Measurements from ENCODE around the gene OR2M5. TPM values are rescaled to one million over a fixed set of nuclear protein-coding genes. Genes with fewer than 3 reads are reported as not detected.

OR2M5 gene
- total and polyA plus RNA-seq, 10 of the 15 experiments (the other 5 are each of a cell fraction or from before 2014, with no cell fraction given), result not detected

GRCh38 chr1:248189026-248189425 lies 44.1 kb downstream of the OR2M5 start:
- Histone ChIP-seq H2AFZ (ENCODE audit: control insufficient read depth, low read depth, low read length) (no peak overlapping the region), H3K4me3 (no peak overlapping the region), H3K9ac (ENCODE audit: control insufficient read depth, insufficient read depth, low read length) (no peak overlapping the region), H3K4me2 (ENCODE audit: control insufficient read depth, insufficient read depth) (no peak overlapping the region), H3K36me3 (ENCODE audit: control insufficient read depth in 2 of 2, insufficient read depth in 2 of 2, low read length in 1 of 2) (no peaks in the 10 kb centered on the region), H3K9me3 (replicated peaks; ENCODE audit: control insufficient read depth, insufficient read depth, low read length) (no peaks in the 10 kb centered on the region), H3K4me1 (ENCODE audit: control insufficient read depth, insufficient read depth, low read length) (no peaks in the 10 kb centered on the region), H3K27me3 (replicated peaks in 1 of 2; ENCODE audit: control insufficient read depth in 2 of 2, insufficient read depth in 2 of 2, low read length in 1 of 2) (no peaks in the 10 kb centered on the region), H3K27ac (ENCODE audit: control insufficient read depth, insufficient read depth) (no peak overlapping the region), H4K20me1 (ENCODE audit: control insufficient read depth, insufficient read depth) (no peaks in the 10 kb centered on the region), H3K79me2 (ENCODE audit: control insufficient read depth, insufficient read depth, low read length) (no peaks in the 10 kb centered on the region)
- WGBS (ENCODE audit: insufficient coverage, insufficient replicate concordance, low lambda C conversion rate, missing lambda C conversion rate), result 47% methylated on average over 11 of the region's 11 CpGs
- ChIA-PET SMC1A (ENCODE audit: uncharacterized antibody, unreplicated experiment) (no interaction called here), RAD21 (ENCODE audit: unreplicated experiment) (no interaction called here), CTCF (no interaction called here), POLR2A (no interaction called here)
- FAIRE-seq (no peak), ATAC-seq (no peak), DNase-seq (ENCODE audit: low read depth, low spot score) (no peak)
- intact Hi-C loops (cut with micrococcal nuclease; ENCODE audit: unreplicated experiment) (no loop called here), in situ Hi-C loops (cut with MboI) (no loop called here)
- TF ChIP-seq JUNB (IDR thresholded peaks at IDR 0.05) (no peak), HCFC1 (IDR thresholded peaks at IDR 0.05; ENCODE audit: low read length) (no peak)
- no TSS peak for BruUV-seq (replicated peaks)

GRCh38 chr1:248194117-248194516 lies 49.2 kb downstream of the OR2M5 start:
- Histone ChIP-seq H4K20me1 (ENCODE audit: control insufficient read depth, insufficient read depth) (no peaks in the 10 kb centered on the region), H3K27ac (ENCODE audit: control insufficient read depth, insufficient read depth) (no peak overlapping the region), H3K4me3 (no peak overlapping the region), H3K4me1 (ENCODE audit: control insufficient read depth, insufficient read depth, low read length) (no peaks in the 10 kb centered on the region), H2AFZ (ENCODE audit: control insufficient read depth, low read depth, low read length) (no peak overlapping the region), H3K9me3 (replicated peaks; ENCODE audit: control insufficient read depth, insufficient read depth, low read length) (no peaks in the 10 kb centered on the region), H3K4me2 (ENCODE audit: control insufficient read depth, insufficient read depth) (no peak overlapping the region), H3K9ac (ENCODE audit: control insufficient read depth, insufficient read depth, low read length) (no peak overlapping the region), H3K27me3 (replicated peaks in 1 of 2; ENCODE audit: control insufficient read depth in 2 of 2, insufficient read depth in 2 of 2, low read length in 1 of 2) (no peaks in the 10 kb centered on the region), H3K79me2 (ENCODE audit: control insufficient read depth, insufficient read depth, low read length) (no peaks in the 10 kb centered on the region), H3K36me3 (ENCODE audit: control insufficient read depth in 2 of 2, insufficient read depth in 2 of 2, low read length in 1 of 2) (no peaks in the 10 kb centered on the region)
- no TSS peak for BruUV-seq (replicated peaks)
- FAIRE-seq (no peak), ATAC-seq (no peak), DNase-seq (ENCODE audit: low read depth, low spot score) (no peak)
- ChIA-PET RAD21 (ENCODE audit: unreplicated experiment) (no interaction called here), CTCF (interaction anchor here (0.6 kb wide), 1 partner anchor 377 kb away, joined by 3 read pairs; no protein-coding TSS in a partner anchor), POLR2A (no interaction called here), SMC1A (ENCODE audit: uncharacterized antibody, unreplicated experiment) (no interaction called here)
- TF ChIP-seq TCF3 (IDR thresholded peaks at IDR 0.05; ENCODE audit: borderline replicate concordance, insufficient read depth, low read depth, low read length), result no peak
- no peak for TF ChIP-seq ZNF217 (IDR thresholded peaks at IDR 0.05)
- no peak for TF ChIP-seq GABPA (IDR thresholded peaks at IDR 0.05; ENCODE audit: low read depth)
- no peak for TF ChIP-seq IKZF1 (conservative IDR thresholded peaks at IDR 0.05)
- TF ChIP-seq ZNF207 (IDR thresholded peaks at IDR 0.05; ENCODE audit: borderline replicate concordance), result no peak
- TF ChIP-seq BRCA1 (IDR thresholded peaks at IDR 0.05; ENCODE audit: low read depth, low read length), result no peak
- 6% methylated on average over 1 of the region's 1 CpG for WGBS (ENCODE audit: insufficient coverage, insufficient replicate concordance, low lambda C conversion rate, missing lambda C conversion rate)
- intact Hi-C loops (cut with micrococcal nuclease; ENCODE audit: unreplicated experiment) (no loop called here), in situ Hi-C loops (cut with MboI) (no loop called here)

Other genes with a start within 250 kb of the OR2M5 start
Only the 7 nearest of the 18 such genes appear.
- gene OR2L5, start 131.5 kb upstream of the OR2M5 start, total RNA-seq (2014; rRNA removed), result not detected in 2 replicates
- not detected in 2 replicates for gene OR2L5, start 131.5 kb upstream of the OR2M5 start, total RNA-seq (2014; rRNA removed; fragmentation: Illumina TruSeq; extraction: Trizol)
- not detected in 2 replicates for gene OR2L5, start 131.5 kb upstream of the OR2M5 start, total RNA-seq (2021)
- 0.04 TPM in 1 of 2 replicates, not detected in the other for gene OR2L5, start 131.5 kb upstream of the OR2M5 start, polyA plus RNA-seq (2011; rRNA removed)
- not detected in 2 replicates for gene OR2L5, start 131.5 kb upstream of the OR2M5 start, polyA plus RNA-seq (2014; fragmentation: Illumina TruSeq; extraction: Trizol)
- gene OR2L5, start 131.5 kb upstream of the OR2M5 start, polyA plus RNA-seq (2014; fragmentation: Nextera tagmentation; extraction: Ambion mirVana), result not detected
- 0.04 TPM in 1 of 2 replicates, not detected in the other for gene OR2L5, start 131.5 kb upstream of the OR2M5 start, polyA plus RNA-seq (2014; rRNA removed)
- not detected for gene OR2L5, start 131.5 kb upstream of the OR2M5 start, polyA plus RNA-seq (2016; fragmentation: Nextera tagmentation; extraction: Ambion mirVana)
- gene OR2L2, start 115.1 kb upstream of the OR2M5 start, total RNA-seq (2014; rRNA removed), result 0.05 TPM in 1 of 2 replicates, not detected in the other
- 0.04 and 0.05 TPM in 2 replicates for gene OR2L2, start 115.1 kb upstream of the OR2M5 start, total RNA-seq (2014; rRNA removed; fragmentation: Illumina TruSeq; extraction: Trizol)
- not detected in 2 replicates for gene OR2L2, start 115.1 kb upstream of the OR2M5 start, total RNA-seq (2021)
- 0.01 and 0.04 TPM in 2 replicates for gene OR2L2, start 115.1 kb upstream of the OR2M5 start, polyA plus RNA-seq (2011; rRNA removed)
- gene OR2L2, start 115.1 kb upstream of the OR2M5 start, polyA plus RNA-seq (2014; fragmentation: Illumina TruSeq; extraction: Trizol), result 0.03 TPM in 2 replicates
- gene OR2L2, start 115.1 kb upstream of the OR2M5 start, polyA plus RNA-seq (2014; fragmentation: Nextera tagmentation; extraction: Ambion mirVana), result under 1 TPM in 1 of 2 experiments, not detected in 1; 0.04 TPM
- 0.04 TPM in 1 of 2 replicates, not detected in the other for gene OR2L2, start 115.1 kb upstream of the OR2M5 start, polyA plus RNA-seq (2014; rRNA removed)
- gene OR2L2, start 115.1 kb upstream of the OR2M5 start, polyA plus RNA-seq (2016; fragmentation: Nextera tagmentation; extraction: Ambion mirVana), result not detected
- not detected in 2 replicates for gene OR2L3, start 98.3 kb upstream of the OR2M5 start, total RNA-seq (2014; rRNA removed)
- gene OR2L3, start 98.3 kb upstream of the OR2M5 start, total RNA-seq (2014; rRNA removed; fragmentation: Illumina TruSeq; extraction: Trizol), result not detected in 2 replicates
- not detected in 2 replicates for gene OR2L3, start 98.3 kb upstream of the OR2M5 start, total RNA-seq (2021)
- not detected in 2 replicates for gene OR2L3, start 98.3 kb upstream of the OR2M5 start, polyA plus RNA-seq (2011; rRNA removed)
- gene OR2L3, start 98.3 kb upstream of the OR2M5 start, polyA plus RNA-seq (2014; fragmentation: Illumina TruSeq; extraction: Trizol), result not detected in 2 replicates
- not detected for gene OR2L3, start 98.3 kb upstream of the OR2M5 start, polyA plus RNA-seq (2014; fragmentation: Nextera tagmentation; extraction: Ambion mirVana)
- gene OR2L3, start 98.3 kb upstream of the OR2M5 start, polyA plus RNA-seq (2014; rRNA removed), result not detected in 2 replicates
- gene OR2L3, start 98.3 kb upstream of the OR2M5 start, polyA plus RNA-seq (2016; fragmentation: Nextera tagmentation; extraction: Ambion mirVana), result not detected
- gene OR2L13, start 50.0 kb upstream of the OR2M5 start, total RNA-seq (2014; rRNA removed), result not detected in 2 replicates
- not detected in 2 replicates for gene OR2L13, start 50.0 kb upstream of the OR2M5 start, total RNA-seq (2014; rRNA removed; fragmentation: Illumina TruSeq; extraction: Trizol)
- gene OR2L13, start 50.0 kb upstream of the OR2M5 start, total RNA-seq (2021), result not detected in 2 replicates
- 0.04 TPM in 1 of 2 replicates, not detected in the other for gene OR2L13, start 50.0 kb upstream of the OR2M5 start, polyA plus RNA-seq (2011; rRNA removed)
- not detected in 2 replicates for gene OR2L13, start 50.0 kb upstream of the OR2M5 start, polyA plus RNA-seq (2014; fragmentation: Illumina TruSeq; extraction: Trizol)
- not detected for gene OR2L13, start 50.0 kb upstream of the OR2M5 start, polyA plus RNA-seq (2014; fragmentation: Nextera tagmentation; extraction: Ambion mirVana)
- not detected in 2 replicates for gene OR2L13, start 50.0 kb upstream of the OR2M5 start, polyA plus RNA-seq (2014; rRNA removed)
- gene OR2L13, start 50.0 kb upstream of the OR2M5 start, polyA plus RNA-seq (2016; fragmentation: Nextera tagmentation; extraction: Ambion mirVana), result not detected
- not detected in 2 replicates for gene OR2M2, start 29.7 kb downstream of the OR2M5 start, total RNA-seq (2014; rRNA removed)
- not detected in 2 replicates for gene OR2M2, start 29.7 kb downstream of the OR2M5 start, total RNA-seq (2014; rRNA removed; fragmentation: Illumina TruSeq; extraction: Trizol)
- not detected in 2 replicates for gene OR2M2, start 29.7 kb downstream of the OR2M5 start, total RNA-seq (2021)
- not detected in 2 replicates for gene OR2M2, start 29.7 kb downstream of the OR2M5 start, polyA plus RNA-seq (2011; rRNA removed)
- not detected in 2 replicates for gene OR2M2, start 29.7 kb downstream of the OR2M5 start, polyA plus RNA-seq (2014; fragmentation: Illumina TruSeq; extraction: Trizol)
- not detected for gene OR2M2, start 29.7 kb downstream of the OR2M5 start, polyA plus RNA-seq (2014; fragmentation: Nextera tagmentation; extraction: Ambion mirVana)
- gene OR2M2, start 29.7 kb downstream of the OR2M5 start, polyA plus RNA-seq (2014; rRNA removed), result not detected in 2 replicates
- gene OR2M2, start 29.7 kb downstream of the OR2M5 start, polyA plus RNA-seq (2016; fragmentation: Nextera tagmentation; extraction: Ambion mirVana), result not detected
- gene OR2M3, start 52.1 kb downstream of the OR2M5 start, total RNA-seq (2014; rRNA removed), result not detected in 2 replicates
- gene OR2M3, start 52.1 kb downstream of the OR2M5 start, total RNA-seq (2014; rRNA removed; fragmentation: Illumina TruSeq; extraction: Trizol), result not detected in 2 replicates
- gene OR2M3, start 52.1 kb downstream of the OR2M5 start, total RNA-seq (2021), result not detected in 2 replicates
- gene OR2M3, start 52.1 kb downstream of the OR2M5 start, polyA plus RNA-seq (2011; rRNA removed), result not detected in 2 replicates
- not detected in 2 replicates for gene OR2M3, start 52.1 kb downstream of the OR2M5 start, polyA plus RNA-seq (2014; fragmentation: Illumina TruSeq; extraction: Trizol)
- not detected for gene OR2M3, start 52.1 kb downstream of the OR2M5 start, polyA plus RNA-seq (2014; fragmentation: Nextera tagmentation; extraction: Ambion mirVana)
- gene OR2M3, start 52.1 kb downstream of the OR2M5 start, polyA plus RNA-seq (2014; rRNA removed), result not detected in 2 replicates
- under 1 TPM in 1 of 2 experiments, not detected in 1; 0.05 TPM for gene OR2M3, start 52.1 kb downstream of the OR2M5 start, polyA plus RNA-seq (2016; fragmentation: Nextera tagmentation; extraction: Ambion mirVana)
- gene OR2M4, start 86.3 kb downstream of the OR2M5 start, total RNA-seq (2014; rRNA removed), result not detected in 2 replicates
- gene OR2M4, start 86.3 kb downstream of the OR2M5 start, total RNA-seq (2014; rRNA removed; fragmentation: Illumina TruSeq; extraction: Trizol), result not detected in 2 replicates
- not detected in 2 replicates for gene OR2M4, start 86.3 kb downstream of the OR2M5 start, total RNA-seq (2021)
- gene OR2M4, start 86.3 kb downstream of the OR2M5 start, polyA plus RNA-seq (2011; rRNA removed), result not detected in 2 replicates
- gene OR2M4, start 86.3 kb downstream of the OR2M5 start, polyA plus RNA-seq (2014; fragmentation: Illumina TruSeq; extraction: Trizol), result not detected in 2 replicates
- gene OR2M4, start 86.3 kb downstream of the OR2M5 start, polyA plus RNA-seq (2014; fragmentation: Nextera tagmentation; extraction: Ambion mirVana), result not detected
- gene OR2M4, start 86.3 kb downstream of the OR2M5 start, polyA plus RNA-seq (2014; rRNA removed), result not detected in 2 replicates
- not detected for gene OR2M4, start 86.3 kb downstream of the OR2M5 start, polyA plus RNA-seq (2016; fragmentation: Nextera tagmentation; extraction: Ambion mirVana)

Data from GM12878 (cell line).